Endothelial cell of umbilical vein (primary cell): ENCODE results near the gene HOXB7. TPM values are rescaled to one million over a fixed set of nuclear protein-coding genes. Genes with fewer than 3 reads are reported as not detected.

ENCODE experiments used
- BruUV-seq: library from RNA; stranded (reverse); fragments of 400-500 nt; replicated peaks from 2 replicates; lab custom pipeline; 2021; lab: Mats Ljungman, UMichigan
- CTCF ChIA-PET: fragments of 300-600, 350-600 bp; sonication (Branson Sonifier 250); formaldehyde crosslinking; loops from one replicate; lab custom pipeline; 2021; ENCODE audit warnings: antibody characterized with exemption, inconsistent platforms; lab: Charles Lee
- POLR2A ChIA-PET: fragments of 300-600, 350-600 bp; sonication (Branson Sonifier 250); formaldehyde crosslinking; loops from one replicate; lab custom pipeline; 2021; ENCODE audit warnings: antibody characterized with exemption, inconsistent platforms; lab: Charles Lee
- DNase-seq: peaks from one replicate; pipeline ENCODE4 v3.0.0-alpha.2; 2011; ENCODE audit warnings: low read depth, low spot score
- FAIRE-seq: peaks from 2 replicates; lab custom pipeline; 2011; peaks lifted over from hg19 to GRCh38; lab: Jason Lieb, UNC
- H2AFZ ChIP-seq: 2 replicates; pipeline ENCODE4 v1.6.0; 2012; ENCODE audit warnings: low read depth, low read length, control low read depth, inconsistent platforms
- H3K27ac ChIP-seq: 2 replicates; pipeline ENCODE4 v1.5.1; 2011; ENCODE audit warnings: low read depth, mild to moderate bottlenecking, control low read depth, low read length, moderate library complexity; ENCODE audit not compliant: insufficient read depth
- H3K27me3 ChIP-seq, 2 experiments: 2 replicates each; pipeline versions ENCODE4 v1.6.0 to v1.6.1; 2011; ENCODE audit warnings: low read length in 2 of 2, mixed read lengths in 1 of 2; ENCODE audit not compliant: control insufficient read depth in 2 of 2, insufficient read depth in 2 of 2
- H3K36me3 ChIP-seq, 2 experiments: 2 replicates in 1 of 2; 3 replicates in 1 of 2; pipeline ENCODE4 v1.5.1; 2011; ENCODE audit warnings: low read length in 2 of 2, mild to moderate bottlenecking in 1 of 2, moderate library complexity in 1 of 2; ENCODE audit not compliant: control insufficient read depth in 2 of 2, insufficient read depth in 2 of 2; ENCODE audit errors: extremely low read depth in 1 of 2
- H3K4me1 ChIP-seq: 3 replicates; pipeline ENCODE4 v1.5.1; 2011; ENCODE audit warnings: mild to moderate bottlenecking, low read length; ENCODE audit not compliant: control insufficient read depth, insufficient read depth; ENCODE audit errors: extremely low read depth
- H3K4me2 ChIP-seq: 2 replicates; pipeline ENCODE4 v1.6.1; 2011; ENCODE audit warnings: low read length, control low read depth, mixed read lengths; ENCODE audit not compliant: insufficient read depth
- H3K4me3 ChIP-seq, 3 experiments: fragments of 200-600 bp in 1 of 3; sonication (generic), shearing (Covaris generic) in 1 of 3; replicated peaks in 1 of 3; 2 replicates each; pipeline ENCODE4 v1.5.1; 2011 to 2016; ENCODE audit warnings: control low read depth in 3 of 3, low read length in 3 of 3, mild to moderate bottlenecking in 2 of 3, inconsistent platforms in 1 of 3, low read depth in 1 of 3, moderate library complexity in 1 of 3; ENCODE audit not compliant: insufficient read depth in 1 of 3
- H3K79me2 ChIP-seq: 2 replicates; pipeline ENCODE4 v1.6.0; 2012; ENCODE audit warnings: low read length, inconsistent platforms; ENCODE audit not compliant: control insufficient read depth, insufficient read depth
- H3K9ac ChIP-seq: replicated peaks from 2 replicates; pipeline ENCODE3; 2011; ENCODE audit warnings: low read length, control low read depth; ENCODE audit not compliant: insufficient read depth; ENCODE audit errors: extremely low read depth
- H3K9me1 ChIP-seq: replicated peaks from 3 replicates; pipeline ENCODE4 v1.6.0; 2011; ENCODE audit warnings: mild to moderate bottlenecking, low read length; ENCODE audit not compliant: control insufficient read depth, insufficient read depth; ENCODE audit errors: extremely low read depth
- H3K9me3 ChIP-seq: replicated peaks from 2 replicates; pipeline ENCODE4 v1.5.1; 2012; ENCODE audit warnings: low read length, inconsistent platforms; ENCODE audit not compliant: control insufficient read depth, insufficient read depth
- H4K20me1 ChIP-seq: replicated peaks from 2 replicates; pipeline ENCODE3; 2011; ENCODE audit warnings: mild to moderate bottlenecking, low read length; ENCODE audit not compliant: control insufficient read depth, insufficient read depth; ENCODE audit errors: extremely low read depth
- EZH2 ChIP-seq: IDR thresholded peaks from 2 replicates; pipeline ENCODE4 v1.6.1; 2012; ENCODE audit warnings: borderline replicate concordance, low read depth, mild to moderate bottlenecking, moderate library complexity, low read length, inconsistent platforms; ENCODE audit not compliant: severe bottlenecking
- FOS ChIP-seq: IDR thresholded peaks from 2 replicates; pipeline ENCODE4 v1.6.1; 2011; ENCODE audit warnings: mild to moderate bottlenecking, low read length, moderate library complexity, borderline replicate concordance; ENCODE audit not compliant: insufficient read depth
- GATA2 ChIP-seq: IDR thresholded peaks from 2 replicates; pipeline ENCODE4 v1.7.0; 2011; ENCODE audit warnings: low read depth, mild to moderate bottlenecking, moderate library complexity, mixed read lengths, low read length; ENCODE audit not compliant: insufficient read length, insufficient read depth
- JUN ChIP-seq: IDR thresholded peaks from 2 replicates; pipeline ENCODE4 v1.6.1; 2011; ENCODE audit warnings: borderline replicate concordance, low read depth; ENCODE audit not compliant: insufficient read length, insufficient read depth
- MAX ChIP-seq: IDR thresholded peaks from 2 replicates; pipeline ENCODE4 v1.6.1; 2011; ENCODE audit not compliant: insufficient read depth, insufficient read length
- MYC ChIP-seq: IDR thresholded peaks from one replicate; pipeline ENCODE4 v1.6.1; 2011; ENCODE audit warnings: mild to moderate bottlenecking, low read depth, low read length
- POLR2A ChIP-seq: IDR thresholded peaks from 2 replicates; pipeline ENCODE4 v1.6.1; 2012; ENCODE audit warnings: low read depth, mild to moderate bottlenecking, control low read depth, low read length
- POLR2AphosphoS5 ChIP-seq: IDR thresholded peaks from 2 replicates; pipeline ENCODE4 v1.6.1; 2012; ENCODE audit warnings: low read depth, mild to moderate bottlenecking, control low read depth, low read length, moderate library complexity; ENCODE audit not compliant: insufficient read depth
- dilution Hi-C: fragments of 300-500 bp; cut with MboI; formaldehyde crosslinking; loops from one replicate; pipeline ENCODE4 v1.15.0; 2019; ENCODE audit warnings: low sequenced_read_pairs; ENCODE audit not compliant: extremely low pct_ligation_motif_present
- intact Hi-C: fragments of 100-400 bp; cut with micrococcal nuclease; formaldehyde crosslinking; loops from one replicate; pipeline ENCODE4 v1.10.0; 2022
- polyA plus RNA-seq, 4 experiments: library from polyadenylated mRNA; depleted of rRNA in 3 of 4; stranded (reverse) in 3 of 4; unstranded in 1 of 4; fragments of >200 nt; gene quantifications; 2 replicates each; pipeline versions ENCODE4 v1.2.1 to v1.2.3, GENCODE V29; 2011 to 2012; ENCODE audit warnings: missing spikeins in 1 of 4
- total RNA-seq: library from RNA; stranded (reverse); gene quantifications from 2 replicates; pipeline ENCODE4 v1.2.3, GENCODE V29; 2021
- TF ChIP-seq, protein P1 (sequence below), 2 donors: IDR thresholded peaks; 1 replicate in 1 of 2; 2 replicates in 1 of 2; pipeline ENCODE4 v1.5.1; 2011; ENCODE audit warnings: low read length in 2 of 2, mild to moderate bottlenecking in 2 of 2, moderate library complexity in 2 of 2, control low read depth in 1 of 2, inconsistent platforms in 1 of 2, low read depth in 1 of 2; ENCODE audit not compliant: insufficient read depth in 1 of 2; ENCODE audit errors: extremely low read depth in 1 of 2

HOXB7 gene
- total and polyA plus RNA-seq, 2 donors (not counting 3 experiments of a cell fraction or from before 2014, with no cell fraction given) = 23.5 to 24.5 TPM

- Histone ChIP-seq H3K9ac (no peak overlapping the region), H3K27ac (no peak overlapping the region), H3K36me3 (no peaks in the 10 kb centered on the region), H3K27me3 (no peaks in the 10 kb centered on the region), H3K4me1 (peaks cover 39% of the 10 kb centered on the region), H3K4me3 (no peak overlapping the region), H3K4me2 (no peak overlapping the region), H3K79me2 (peaks cover 86% of the 10 kb centered on the region), H2AFZ (no peak overlapping the region), H3K9me3 (no peaks in the 10 kb centered on the region), H4K20me1 (no peaks in the 10 kb centered on the region), H3K9me1 (no peaks in the 10 kb centered on the region)
- TF ChIP-seq FOS (no peak), POLR2AphosphoS5 (no peak)
- intact Hi-C loops = no loop called here
- DNase-seq = no peak
- ChIA-PET CTCF (interaction anchor here (0.9 to 1.5 kb wide), 6 partner anchors 8 to 341 kb away, joined by 3 to 4 read pairs (median 3); no protein-coding TSS in a partner anchor), POLR2A (no interaction called here)
- no TSS peak for BruUV-seq
- FAIRE-seq = no peak
- dilution Hi-C loops = no loop called here
Measured at GRCh38 chr17:48601207-48601538, 9.6 kb downstream of the HOXB7 start.

DNA sequence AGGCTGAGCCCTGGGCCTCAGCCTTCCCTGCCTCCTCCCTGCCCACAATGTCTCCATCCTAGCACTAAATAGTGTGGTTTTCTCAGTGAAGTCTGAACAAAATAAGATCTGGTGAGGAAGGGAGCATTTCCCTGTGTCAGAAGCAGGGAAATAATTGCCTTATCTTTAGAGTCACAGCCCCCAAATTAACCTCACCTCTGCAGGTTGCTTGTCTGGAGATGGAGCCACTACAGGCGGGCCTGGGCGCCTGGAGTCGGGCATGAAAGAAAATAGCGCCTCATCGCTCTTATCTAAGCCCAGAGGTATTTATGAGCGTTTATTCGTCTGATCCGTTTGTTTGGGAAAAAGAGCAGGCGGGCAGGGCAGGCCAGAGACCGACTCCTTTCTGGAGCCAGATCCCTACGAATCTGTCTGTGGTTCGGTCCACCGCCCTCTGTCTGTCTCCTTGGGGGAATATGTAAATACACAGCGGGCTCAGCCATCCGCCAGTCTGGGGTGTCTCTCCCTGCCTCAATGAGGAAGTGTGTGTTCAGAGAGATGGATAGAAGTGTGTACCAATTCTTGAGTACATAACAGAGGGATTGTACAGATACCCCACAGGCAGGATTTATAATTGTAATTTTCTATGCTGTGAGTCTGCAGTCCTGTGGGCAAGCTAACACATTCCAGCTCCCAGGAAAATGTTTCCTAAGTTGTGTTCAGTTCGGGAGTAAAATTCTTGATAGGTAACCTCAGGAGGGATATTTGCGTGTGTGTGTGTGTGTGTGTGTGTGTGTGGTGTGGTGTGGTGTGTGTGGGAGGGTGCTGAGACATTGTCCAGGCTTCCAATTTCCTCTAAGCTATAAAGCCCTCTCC lies 10.3 kb downstream of the HOXB7 start:
- Histone ChIP-seq H3K9ac (no peak overlapping the region), H3K4me1 (peaks cover 34% of the 10 kb centered on the region), H3K9me3 (no peaks in the 10 kb centered on the region), H3K36me3 (no peaks in the 10 kb centered on the region), H3K79me2 (peaks cover 90% of the 10 kb centered on the region), H3K27ac (no peak overlapping the region), H4K20me1 (no peaks in the 10 kb centered on the region), H3K4me2 (no peak overlapping the region), H2AFZ (no peak overlapping the region), H3K4me3 (no peak overlapping the region), H3K27me3 (no peaks in the 10 kb centered on the region), H3K9me1 (no peaks in the 10 kb centered on the region)
- BruUV-seq = no TSS peak
- intact Hi-C loops = no loop called here
- CTCF ChIA-PET = interaction anchor here (0.9 to 1.5 kb wide), 5 partner anchors 9 to 341 kb away, joined by 3 to 4 read pairs (median 3); no protein-coding TSS in a partner anchor
- DNase-seq = no peak
- POLR2A ChIA-PET = no interaction called here
- TF ChIP-seq MYC (no peak), GATA2 (no peak), MAX (no peak), JUN (no peak), EZH2 (no peak), POLR2A (no peak), FOS (no peak), POLR2AphosphoS5 (no peak)
- TF ChIP-seq, protein P1, sequence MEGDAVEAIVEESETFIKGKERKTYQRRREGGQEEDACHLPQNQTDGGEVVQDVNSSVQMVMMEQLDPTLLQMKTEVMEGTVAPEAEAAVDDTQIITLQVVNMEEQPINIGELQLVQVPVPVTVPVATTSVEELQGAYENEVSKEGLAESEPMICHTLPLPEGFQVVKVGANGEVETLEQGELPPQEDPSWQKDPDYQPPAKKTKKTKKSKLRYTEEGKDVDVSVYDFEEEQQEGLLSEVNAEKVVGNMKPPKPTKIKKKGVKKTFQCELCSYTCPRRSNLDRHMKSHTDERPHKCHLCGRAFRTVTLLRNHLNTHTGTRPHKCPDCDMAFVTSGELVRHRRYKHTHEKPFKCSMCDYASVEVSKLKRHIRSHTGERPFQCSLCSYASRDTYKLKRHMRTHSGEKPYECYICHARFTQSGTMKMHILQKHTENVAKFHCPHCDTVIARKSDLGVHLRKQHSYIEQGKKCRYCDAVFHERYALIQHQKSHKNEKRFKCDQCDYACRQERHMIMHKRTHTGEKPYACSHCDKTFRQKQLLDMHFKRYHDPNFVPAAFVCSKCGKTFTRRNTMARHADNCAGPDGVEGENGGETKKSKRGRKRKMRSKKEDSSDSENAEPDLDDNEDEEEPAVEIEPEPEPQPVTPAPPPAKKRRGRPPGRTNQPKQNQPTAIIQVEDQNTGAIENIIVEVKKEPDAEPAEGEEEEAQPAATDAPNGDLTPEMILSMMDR (IDR thresholded peaks at IDR 0.05; ENCODE audit: extremely low read depth in 1 of 2, insufficient read depth in 1 of 2, low read depth in 1 of 2, low read length in 2 of 2) = no peak
- dilution Hi-C loops = no loop called here
- FAIRE-seq = no peak
